HG03064 (cell line): ENCODE results near the gene KRT20.
"Not testable (repeated sequence)": the region's sequence is repeated elsewhere in the genome, so short reads cannot be mapped to it uniquely, and the experiment has no call there.

Experiments used
- ATAC-seq: cut with Tn5 transposase; IDR thresholded peaks from one replicate; pipeline ENCODE4 v1.9.1; 2021; ENCODE audit warnings: low read depth; ENCODE audit not compliant: unreplicated experiment

The KRT20 gene, protein sequence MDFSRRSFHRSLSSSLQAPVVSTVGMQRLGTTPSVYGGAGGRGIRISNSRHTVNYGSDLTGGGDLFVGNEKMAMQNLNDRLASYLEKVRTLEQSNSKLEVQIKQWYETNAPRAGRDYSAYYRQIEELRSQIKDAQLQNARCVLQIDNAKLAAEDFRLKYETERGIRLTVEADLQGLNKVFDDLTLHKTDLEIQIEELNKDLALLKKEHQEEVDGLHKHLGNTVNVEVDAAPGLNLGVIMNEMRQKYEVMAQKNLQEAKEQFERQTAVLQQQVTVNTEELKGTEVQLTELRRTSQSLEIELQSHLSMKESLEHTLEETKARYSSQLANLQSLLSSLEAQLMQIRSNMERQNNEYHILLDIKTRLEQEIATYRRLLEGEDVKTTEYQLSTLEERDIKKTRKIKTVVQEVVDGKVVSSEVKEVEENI

DNA sequence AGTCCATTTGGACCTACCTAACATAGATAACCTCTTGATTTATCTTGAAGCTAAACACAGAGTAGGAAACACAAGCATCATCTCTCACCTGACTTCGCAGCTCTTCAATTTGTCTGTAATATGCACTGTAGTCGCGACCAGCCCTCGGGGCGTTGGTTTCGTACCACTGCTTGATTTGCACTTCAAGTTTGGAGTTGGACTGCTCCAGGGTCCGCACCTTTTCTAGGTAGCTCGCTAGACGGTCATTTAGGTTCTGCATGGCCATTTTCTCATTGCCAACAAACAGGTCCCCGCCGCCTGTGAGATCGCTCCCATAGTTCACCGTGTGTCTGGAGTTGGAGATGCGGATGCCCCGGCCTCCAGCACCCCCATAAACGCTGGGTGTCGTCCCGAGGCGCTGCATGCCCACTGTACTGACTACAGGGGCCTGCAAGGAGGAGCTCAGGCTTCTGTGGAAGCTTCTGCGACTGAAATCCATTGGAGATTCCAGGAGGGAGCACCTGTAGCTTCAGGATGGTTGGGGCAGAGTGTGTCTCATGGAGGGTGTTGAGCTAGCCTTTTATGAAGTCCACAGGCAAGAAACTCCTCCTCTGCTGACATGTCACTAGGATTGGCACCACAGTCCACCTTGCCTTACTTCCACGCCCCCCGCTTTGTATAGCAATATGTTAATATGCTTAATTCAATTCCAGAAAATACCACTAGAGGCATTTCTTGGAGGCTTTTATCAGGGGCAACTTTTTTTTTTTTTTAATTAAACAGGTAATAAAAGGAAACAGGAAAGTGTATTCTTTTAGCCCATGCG is at the start of gene KRT20:
KRT20 (minus strand) TSS at position 535 of the 805 bp plus-strand sequence; CDS start at position 478, 57 bp downstream.
- ATAC-seq, result no peak

DNA sequence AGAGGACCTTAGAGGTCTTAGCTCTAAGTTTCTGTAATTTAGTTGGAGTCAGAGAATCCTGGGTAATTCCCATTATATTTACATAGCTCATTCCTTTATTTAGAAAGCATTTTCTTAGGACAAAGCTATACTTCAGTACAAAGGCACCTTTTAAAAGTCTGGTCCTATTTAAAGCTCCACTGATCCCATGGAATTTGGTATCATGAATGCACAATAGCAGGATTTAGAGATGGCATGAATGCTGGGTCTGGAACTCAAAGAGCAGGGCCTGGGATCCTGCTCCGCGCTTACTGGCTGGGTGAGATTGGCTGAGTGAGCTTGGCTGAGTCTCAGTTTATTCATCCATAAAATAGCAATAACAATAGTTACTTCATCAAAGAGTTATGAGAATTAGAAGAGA is 47.6 kb upstream of the KRT20 start:
- no peak for ATAC-seq

DNA sequence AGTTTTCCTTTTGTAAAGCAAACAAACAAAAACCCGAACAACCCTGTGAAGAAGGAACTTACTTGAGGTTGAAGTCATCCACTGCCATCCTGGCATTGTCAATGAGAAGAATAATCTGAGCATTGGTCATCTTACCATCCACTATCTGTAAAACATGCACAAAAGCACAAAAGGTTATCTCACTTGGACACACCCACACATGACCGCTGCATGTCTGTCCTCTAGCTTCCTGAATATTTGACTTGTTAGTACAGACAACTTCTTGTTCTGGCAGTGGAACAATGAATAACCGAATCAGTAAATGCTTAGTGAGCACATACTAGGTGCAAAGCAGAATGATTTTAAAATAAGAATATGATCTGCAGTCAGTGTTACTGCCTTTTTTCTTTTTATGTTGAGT is 46.3 kb upstream of the KRT20 start:
- no peak for ATAC-seq

DNA sequence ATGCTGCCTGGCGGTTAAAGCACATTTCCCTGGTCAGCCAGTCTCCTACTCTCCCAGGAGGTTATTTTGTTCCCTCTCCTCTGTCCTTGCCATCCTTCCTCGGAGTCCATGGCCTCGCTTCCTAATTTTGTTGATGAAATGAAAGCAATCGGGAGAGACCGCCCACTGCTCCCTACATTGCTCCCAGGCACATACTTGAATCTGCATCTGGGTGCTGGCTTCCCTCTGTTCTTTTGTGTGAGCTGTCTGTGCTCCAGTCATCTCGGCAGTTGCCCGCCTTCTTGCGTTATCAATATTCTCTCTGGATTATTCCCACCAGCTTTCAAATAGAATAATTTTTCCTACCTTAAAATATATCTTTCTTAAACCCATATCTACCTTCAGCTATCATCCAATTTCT is 41.3 kb upstream of the KRT20 start:
- ATAC-seq, result no peak

DNA sequence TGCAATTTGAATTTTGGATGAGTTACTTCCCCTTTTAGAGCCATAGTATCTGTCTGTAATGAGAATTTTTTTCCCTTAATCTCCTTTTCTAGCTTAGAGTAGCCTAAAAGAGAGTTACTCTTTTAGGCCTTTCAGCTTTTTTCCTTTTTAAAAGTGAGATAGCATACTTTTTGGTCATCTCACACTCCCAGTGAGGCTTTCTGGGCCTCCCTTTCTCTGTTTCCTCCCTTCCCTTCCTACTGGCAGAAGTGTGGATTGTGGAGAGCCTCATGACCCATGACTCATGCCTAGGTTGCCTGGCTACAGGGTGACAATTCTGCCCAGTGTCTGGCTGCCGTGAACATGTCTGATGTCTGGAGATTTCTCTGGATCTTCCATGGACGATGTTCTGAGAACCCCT is 37.2 kb upstream of the KRT20 start:
- ATAC-seq, result no peak

DNA sequence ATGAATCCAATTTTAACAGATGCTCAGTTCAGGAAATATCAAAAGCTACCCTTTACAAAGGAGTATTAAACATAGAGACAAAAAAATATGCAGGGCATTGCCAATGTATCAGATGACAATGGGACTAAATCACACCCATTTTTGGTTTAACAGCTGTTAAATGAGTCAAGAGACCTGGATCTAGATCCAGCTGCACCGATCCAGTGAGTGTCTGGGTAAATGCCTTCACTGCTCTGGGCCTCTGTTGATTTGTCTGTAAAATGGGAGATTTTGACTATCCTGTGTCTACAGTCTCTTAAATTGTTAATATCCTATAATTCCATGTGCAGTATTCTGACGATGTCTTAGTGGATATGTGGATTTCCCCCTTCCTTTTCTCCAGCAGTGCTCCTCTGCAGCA is 36.0 kb upstream of the KRT20 start:
- ATAC-seq, result no peak

DNA sequence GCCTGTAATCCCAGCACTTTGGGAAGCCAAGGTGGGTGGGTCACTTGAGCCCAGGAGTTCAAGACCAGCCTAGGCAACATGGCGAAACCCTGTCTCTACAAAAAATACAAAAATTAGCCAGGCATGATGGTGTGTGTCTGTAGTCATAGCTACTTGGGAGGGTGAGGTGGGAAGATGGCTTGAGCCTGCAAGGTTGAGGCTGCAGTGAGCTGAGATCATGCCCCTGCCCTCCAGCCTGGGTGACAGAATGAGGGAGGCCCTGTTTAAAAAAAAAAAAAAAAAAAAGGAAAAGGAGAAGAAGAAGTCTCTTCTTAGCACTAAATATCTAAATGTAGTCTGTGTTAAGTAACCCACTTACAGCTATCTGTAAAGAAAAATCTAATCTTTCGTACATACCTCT is 32.1 kb upstream of the KRT20 start:
- ATAC-seq, result not testable (repeated sequence)

DNA sequence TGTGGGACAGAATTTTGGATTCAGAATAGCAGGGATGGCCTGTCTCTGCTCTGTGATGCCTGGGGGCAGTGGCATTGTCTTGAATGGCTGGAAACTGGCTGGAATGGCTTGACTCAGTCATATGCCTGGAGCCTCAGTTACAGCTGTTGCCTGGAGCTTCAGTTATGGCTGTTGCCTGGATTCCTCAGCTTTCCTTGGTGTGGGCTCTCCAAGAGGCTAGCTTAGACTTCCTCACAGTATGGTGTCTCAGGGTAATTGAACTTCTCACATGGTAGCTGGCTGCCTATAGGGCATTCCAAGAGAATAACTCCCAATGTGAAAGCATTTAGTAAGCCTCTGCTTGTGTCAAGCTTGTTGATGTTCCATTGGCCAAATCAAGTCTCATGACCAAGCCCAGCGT is 31.3 kb upstream of the KRT20 start:
- no peak for ATAC-seq

DNA sequence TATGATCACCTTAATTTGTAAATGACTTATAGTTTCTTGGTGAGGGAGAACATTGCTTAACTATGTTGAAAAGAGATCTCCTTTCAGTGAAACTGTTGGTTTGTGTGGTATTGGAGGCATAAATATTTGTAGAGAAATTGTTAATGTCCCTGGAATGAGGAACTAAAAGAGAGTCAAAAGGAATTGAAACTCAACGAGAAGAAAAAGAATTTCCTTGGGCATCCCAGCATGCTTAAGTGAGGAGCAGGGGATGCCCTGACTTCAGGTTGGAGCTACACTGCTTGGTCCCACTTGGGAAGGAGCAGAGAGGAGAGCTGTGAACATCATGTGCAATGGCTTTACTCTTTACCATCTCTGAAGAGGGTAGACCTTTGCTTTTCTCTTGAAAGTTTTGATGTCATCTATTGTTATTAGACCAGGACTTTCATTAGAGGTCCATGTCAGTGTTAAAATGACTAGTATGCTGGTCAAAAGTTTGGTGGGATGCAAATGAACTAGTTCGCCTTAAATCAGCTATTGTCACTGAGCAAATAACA is 30.7 kb upstream of the KRT20 start:
- no peak for ATAC-seq

DNA sequence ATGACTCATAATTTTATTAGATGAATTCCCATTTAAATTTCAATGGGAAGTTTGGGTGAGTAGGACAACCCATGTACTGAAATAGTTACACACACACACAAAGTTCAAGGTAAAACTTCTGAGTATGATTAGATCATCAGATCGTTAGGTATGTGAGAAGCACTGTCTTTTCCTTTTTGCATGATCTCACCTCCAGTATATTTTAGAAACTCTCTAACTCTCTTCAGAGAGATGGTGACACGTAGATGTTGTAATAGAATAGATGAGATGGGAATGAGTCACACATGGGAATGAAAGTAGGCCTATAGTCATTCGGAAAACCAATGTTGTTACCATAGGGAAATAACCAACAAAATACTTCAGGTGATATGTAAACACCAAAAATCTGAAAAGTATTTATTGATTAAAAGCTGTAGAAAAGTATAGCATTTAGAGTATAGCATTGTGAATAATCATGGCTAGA is 30.2 kb upstream of the KRT20 start:
- ATAC-seq, result no peak

DNA sequence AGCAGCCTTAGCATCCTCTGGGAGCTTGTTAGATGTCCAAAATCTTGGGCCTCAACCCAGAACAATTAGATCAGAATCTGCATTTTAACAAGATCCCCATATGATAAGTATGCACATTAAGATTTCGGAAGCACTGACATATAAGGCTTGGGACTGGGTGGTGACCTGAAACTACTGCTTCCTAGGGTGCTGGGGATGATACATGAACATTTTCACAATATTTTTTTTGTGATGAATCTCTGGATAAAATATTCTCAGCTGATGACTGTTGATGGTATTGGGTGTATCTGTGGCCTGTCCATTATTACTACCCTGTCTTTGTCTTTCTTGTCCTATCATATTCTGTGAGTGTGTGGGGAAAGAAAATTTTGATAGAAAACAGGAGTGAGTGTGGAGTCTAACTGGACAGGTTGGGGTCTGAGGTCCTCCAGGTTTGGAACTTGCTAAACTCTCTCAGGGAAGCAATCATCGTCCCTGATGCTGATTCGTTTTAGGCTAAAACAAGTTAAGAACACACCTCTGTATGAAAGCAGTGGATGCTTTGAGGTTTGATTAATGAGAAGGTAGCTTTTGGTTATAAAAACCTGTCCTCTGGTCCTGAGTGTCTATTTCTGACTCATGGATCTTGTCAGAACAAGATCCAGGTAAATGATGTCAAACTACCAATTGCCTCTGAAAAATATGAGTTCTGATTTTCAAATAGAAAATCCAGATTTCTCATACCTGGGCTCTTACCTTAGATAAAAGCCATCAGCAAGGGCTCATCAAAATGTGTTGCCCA is 29.2 kb upstream of the KRT20 start:
- no peak for ATAC-seq

DNA sequence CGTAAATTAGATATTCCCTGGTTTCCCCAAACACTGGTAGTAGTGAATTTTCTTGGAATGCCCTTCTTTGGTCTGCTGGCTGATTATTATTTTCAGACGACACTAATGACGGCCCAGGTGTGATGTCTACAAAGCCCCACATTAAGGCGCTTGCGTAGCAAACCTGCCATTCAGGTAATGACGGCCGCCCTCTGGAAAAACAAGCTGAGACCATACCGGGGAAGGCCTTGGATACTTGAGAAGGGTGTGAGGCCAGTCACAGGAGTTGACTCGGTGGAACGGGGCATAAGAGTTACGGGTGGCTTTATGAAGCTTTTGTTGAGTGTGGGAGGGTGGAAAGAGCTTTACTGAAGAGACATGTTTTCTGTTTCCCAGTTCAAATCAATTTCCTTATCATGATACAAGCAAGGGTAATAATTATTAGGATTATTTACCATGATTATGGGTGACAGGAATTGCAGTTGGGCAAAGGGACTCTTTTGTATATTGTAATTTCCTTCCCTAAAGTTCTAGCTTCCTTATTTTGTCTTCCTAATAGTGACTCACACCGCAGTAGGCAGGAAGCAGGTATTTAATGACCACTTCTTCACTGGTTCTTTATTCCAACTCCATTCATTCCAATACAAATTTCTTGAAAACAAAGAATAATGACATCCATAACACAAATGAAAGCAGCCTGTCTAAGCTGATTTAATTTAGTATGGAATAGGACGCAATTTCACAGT is 27.6 kb upstream of the KRT20 start:
- ATAC-seq, result no peak

DNA sequence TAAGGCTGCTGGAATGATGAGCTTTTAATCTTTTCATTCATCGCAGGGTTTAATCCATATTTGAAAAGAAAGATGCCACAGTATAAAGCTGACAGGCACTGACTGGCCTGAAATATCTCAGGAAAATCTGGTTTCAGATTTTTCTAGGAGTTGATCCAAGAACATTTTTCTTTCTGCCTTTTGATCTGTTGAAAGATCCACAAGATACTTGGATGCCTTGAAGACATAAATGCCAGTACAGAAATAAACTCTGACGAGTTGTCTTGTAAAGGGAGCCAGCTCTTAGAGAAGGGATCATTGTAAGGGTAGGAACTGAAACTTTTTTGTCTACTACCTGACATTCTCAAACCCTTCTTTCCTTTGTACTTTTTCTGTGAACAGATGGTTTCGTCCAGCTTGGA is 25.4 kb upstream of the KRT20 start:
- ATAC-seq, result no peak

DNA sequence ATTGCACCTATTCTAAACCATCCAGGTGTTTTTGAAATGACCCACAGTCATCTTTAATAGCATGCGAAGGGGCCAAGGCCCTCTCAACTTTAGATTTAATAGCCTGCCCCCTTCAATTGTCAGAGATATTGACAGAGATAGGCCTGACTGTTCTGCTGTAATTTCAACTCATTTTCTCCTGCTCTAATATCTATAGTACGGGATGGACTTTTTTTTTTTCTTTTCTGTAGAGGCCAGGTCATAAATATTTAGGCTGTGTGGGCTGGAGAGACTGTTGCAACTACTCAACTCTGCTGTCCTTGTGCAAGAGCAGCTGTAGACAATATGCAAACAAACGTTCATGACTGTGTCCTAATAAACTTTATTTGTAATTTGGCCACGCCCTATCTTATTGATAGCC is 24.7 kb upstream of the KRT20 start:
- no peak for ATAC-seq

DNA sequence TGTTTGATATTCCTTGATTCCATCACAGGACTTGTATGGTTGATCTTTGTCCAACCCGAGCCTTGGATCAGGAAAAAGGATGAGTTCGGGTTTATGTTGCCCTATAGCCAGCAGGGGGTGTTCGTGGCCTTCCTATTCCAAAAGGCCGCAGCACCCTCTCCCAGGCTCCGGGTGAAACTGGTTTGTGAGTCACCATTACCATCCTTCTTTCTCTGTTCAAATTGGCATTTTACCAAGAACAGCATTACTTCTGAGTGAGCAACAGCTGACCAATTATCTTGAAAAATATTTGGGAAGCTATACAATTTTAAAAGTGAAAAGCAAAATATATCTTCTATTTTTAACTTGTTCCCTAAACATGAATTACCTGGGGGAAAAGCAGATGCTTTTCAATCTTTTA is 24.3 kb upstream of the KRT20 start:
- ATAC-seq, result no peak

DNA sequence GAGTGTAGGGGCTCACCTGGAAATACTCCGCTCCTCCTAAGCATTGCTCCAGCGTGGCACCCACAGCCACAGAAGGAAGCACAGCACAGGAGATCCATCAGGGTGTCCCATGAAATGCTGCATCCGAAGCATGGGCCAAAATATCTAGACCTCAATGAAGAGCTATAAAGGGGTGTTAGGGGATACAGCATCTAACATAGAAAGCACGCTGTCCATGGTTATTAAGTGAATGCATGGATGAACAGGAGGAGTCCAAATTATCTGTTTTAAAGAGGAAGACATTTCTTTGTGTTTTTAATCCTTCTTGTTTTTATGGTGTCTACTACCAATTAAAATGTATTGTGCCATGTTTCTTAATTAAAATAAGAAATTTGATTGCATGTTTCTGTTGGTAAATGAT is 21.6 kb upstream of the KRT20 start:
- no peak for ATAC-seq

DNA sequence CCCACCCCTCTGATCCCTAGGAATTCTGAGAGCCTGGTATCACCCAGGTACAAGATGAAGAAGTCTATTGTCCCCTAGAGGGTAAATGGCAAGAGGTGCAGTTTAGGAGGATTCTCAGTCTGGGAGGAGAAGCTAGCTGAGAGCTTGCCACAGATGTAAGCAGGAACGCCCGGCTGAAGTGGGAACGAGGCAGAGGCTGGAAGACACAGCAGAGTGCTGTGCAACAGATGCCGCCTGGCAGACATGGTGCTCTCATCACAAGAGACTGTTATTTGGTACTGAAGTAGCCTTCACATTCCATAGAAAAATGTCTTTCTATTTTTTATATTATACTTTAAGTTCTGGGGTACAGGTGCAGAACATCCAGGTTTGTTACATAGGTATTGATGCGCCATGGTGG is 20.3 kb upstream of the KRT20 start:
- ATAC-seq, result no peak

DNA sequence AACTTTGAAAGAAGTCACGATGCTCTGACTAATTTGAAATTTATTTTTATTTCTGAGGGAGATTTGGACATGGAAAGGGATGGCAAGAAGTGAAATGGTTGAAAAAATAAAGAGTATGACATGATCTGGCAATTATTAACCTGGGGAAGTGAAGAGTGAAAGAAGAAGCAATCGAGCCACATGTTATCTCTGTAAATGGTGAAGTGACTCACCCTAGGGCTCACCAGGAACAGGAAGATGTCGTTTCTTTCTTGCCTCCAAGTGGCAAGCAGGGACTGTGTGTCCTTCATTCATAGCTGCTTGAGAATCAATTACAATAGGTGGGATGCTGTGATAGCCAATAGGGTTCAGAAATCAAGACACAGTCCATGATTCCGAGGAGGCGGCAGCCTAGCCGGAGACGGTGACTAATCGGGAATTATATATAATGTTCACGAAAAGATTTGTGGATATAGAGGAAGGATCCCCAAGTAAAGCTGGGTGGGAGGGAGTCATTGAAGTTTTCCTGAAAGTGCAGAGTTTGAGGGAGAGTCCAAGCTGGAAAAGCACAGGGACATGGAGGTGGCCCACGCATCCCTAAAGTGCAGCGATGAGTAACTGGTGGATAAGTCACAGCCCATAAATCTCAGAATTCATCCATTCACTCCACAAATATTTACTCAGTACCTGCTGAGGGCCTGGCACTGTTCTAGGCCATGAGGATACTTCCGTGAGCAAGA is 18.2 kb upstream of the KRT20 start:
- no peak for ATAC-seq

DNA sequence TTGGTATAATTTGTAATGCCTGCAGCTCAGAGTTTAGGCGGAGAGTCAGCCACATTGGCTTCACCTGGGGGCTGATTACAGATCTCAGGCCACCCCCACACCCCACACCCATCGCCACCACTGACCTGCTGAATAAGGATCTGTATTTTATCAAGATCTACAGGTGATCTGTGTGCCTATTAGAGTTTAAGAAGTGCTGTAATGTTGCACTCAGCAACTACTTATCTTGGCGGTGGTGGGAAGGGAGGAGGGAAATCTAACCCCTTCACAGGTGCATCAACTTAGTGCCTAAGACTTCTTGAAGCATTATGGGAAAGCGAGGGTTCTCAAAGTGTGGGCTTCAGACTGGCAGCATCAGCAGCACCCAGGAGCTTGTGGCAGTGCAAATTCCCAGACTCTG is 17.5 kb upstream of the KRT20 start:
- ATAC-seq, result no peak
